ENCODE results near the gene NDUFAF3.

The NDUFAF3 gene

DNA sequence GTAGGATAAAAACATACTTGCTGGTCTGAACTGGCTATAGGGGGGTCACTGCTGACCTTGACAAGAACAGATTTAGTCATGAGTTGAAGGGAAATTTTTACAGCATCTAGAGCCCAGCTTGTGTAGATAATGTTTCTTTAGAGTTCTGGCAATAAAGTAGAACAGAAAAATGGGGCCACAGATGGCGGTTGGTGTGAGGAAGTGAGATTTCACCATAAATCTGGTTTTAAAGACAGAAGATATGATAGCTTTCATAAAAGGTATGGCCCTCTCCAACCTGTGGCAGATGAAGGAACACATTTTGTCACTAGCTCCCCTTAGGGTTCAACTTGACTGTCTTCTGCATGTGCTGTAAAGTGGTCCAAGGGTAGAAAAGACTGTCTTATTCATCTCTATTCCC is 31.6 kb downstream of the NDUFAF3 start:
- H3K4me3 ChIP-seq (ENCODE audit: low read length), result no peak overlapping the region
- DNase-seq (ENCODE audit: low read depth), result no peak
- TF ChIP-seq CTCF (IDR thresholded peaks at IDR 0.05; ENCODE audit: insufficient read depth, low read depth, low read length, missing control alignments), result no peak

DNA sequence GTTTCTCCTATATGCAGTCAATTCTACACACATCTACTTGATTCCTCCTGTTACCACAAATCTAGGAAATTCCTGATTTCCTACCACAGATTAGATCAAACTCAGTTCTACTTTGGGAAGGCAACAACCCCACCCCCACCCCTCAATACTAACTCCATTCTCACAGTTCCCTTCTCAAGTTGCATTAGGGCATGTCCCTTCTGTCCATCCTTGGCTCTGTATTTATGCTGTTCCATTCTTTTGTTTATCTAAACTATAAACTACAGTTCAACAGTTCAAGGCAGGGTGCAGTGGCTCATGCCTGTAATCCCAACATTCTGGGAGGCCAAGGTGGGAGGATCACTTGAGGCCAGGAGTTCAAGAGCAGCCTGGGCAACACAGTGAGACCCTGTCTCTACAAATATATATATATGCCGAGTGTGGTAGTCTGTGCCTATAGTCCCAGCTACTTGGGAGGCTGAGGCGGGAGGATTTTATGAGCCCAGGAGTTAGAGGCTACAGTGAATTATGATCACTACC is 32.5 kb downstream of the NDUFAF3 start:
- TF ChIP-seq CTCF (IDR thresholded peaks at IDR 0.05; ENCODE audit: insufficient read depth, low read depth, low read length, missing control alignments), result no peak
- DNase-seq (ENCODE audit: low read depth), result no peak

GRCh38 chr3:49057268-49057667 is 35.3 kb downstream of the NDUFAF3 start:
- TF ChIP-seq CTCF (IDR thresholded peaks at IDR 0.05; ENCODE audit: insufficient read depth, low read depth, low read length, missing control alignments), result no peak
- DNase-seq (ENCODE audit: low read depth), result no peak
- H3K4me3 ChIP-seq (ENCODE audit: low read length), result no peak overlapping the region

More for the DNA sequence above, 32.5 kb downstream of the NDUFAF3 start:
- H3K4me3 ChIP-seq (ENCODE audit: low read length), result no peak overlapping the region

DNA sequence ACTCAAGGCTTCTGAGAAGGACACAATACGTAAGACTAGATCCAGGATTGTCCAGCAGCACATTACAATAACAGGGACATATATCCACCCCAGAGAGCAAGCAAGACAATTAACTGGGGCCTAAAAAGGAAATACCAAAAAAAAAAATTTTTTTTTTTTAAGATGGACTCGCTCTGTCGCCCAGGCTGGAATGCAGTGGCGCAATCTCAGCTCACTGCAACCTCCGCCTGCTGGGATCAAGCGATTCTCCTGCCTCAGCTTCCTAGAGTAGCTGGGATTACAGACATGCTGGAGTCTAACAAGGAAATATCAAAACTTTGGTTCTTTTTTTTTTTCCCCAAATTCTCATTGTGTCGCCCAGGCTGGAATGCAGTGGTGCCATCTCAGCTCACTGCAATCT is 36.1 kb downstream of the NDUFAF3 start:
- no peak for TF ChIP-seq CTCF (IDR thresholded peaks at IDR 0.05; ENCODE audit: insufficient read depth, low read depth, low read length, missing control alignments)
- no peak for DNase-seq (ENCODE audit: low read depth)
- H3K4me3 ChIP-seq (ENCODE audit: low read length), result no peak overlapping the region

Measured in epithelial cell of esophagus (primary cell).